Parathyroid adenoma (tissue), 2 donors: Measurements from ENCODE around the gene TESMIN.

Source experiments
- H2AFZ ChIP-seq: fragments of 300-600 bp; sonication (generic); one replicate; pipeline ENCODE4 v1.7.0; 2017; ENCODE audit warnings: antibody characterized with exemption, mild to moderate bottlenecking
- H3K27ac ChIP-seq: fragments of 300-600 bp; sonication (generic); one replicate; pipeline ENCODE4 v1.7.0; 2017
- H3K27me3 ChIP-seq: fragments of 300-600 bp; sonication (generic); one replicate; pipeline ENCODE4 v1.7.0; 2017; ENCODE audit warnings: low read length; ENCODE audit not compliant: control insufficient read depth, insufficient read depth
- H3K36me3 ChIP-seq: fragments of 300-600 bp; sonication (generic); one replicate; pipeline ENCODE4 v1.7.0; 2017; ENCODE audit warnings: low read length; ENCODE audit not compliant: control insufficient read depth, insufficient read depth
- H3K4me1 ChIP-seq: fragments of 300-600 bp; sonication (generic); one replicate; pipeline ENCODE4 v1.7.0; 2017; ENCODE audit warnings: control low read depth
- H3K4me2 ChIP-seq: fragments of 300-600 bp; sonication (generic); one replicate; pipeline ENCODE4 v1.7.0; 2017; ENCODE audit warnings: low read length
- H3K4me3 ChIP-seq: fragments of 300-600 bp; sonication (generic); one replicate; pipeline ENCODE4 v1.7.0; 2017; ENCODE audit warnings: low read depth, low read length
- H3K79me2 ChIP-seq: fragments of 300-600 bp; sonication (generic); one replicate; pipeline ENCODE4 v1.7.0; 2017; ENCODE audit warnings: control low read depth
- H3K9ac ChIP-seq: fragments of 300-600 bp; sonication (generic); one replicate; pipeline ENCODE4 v1.7.0; 2017; ENCODE audit warnings: mild to moderate bottlenecking
- H3K9me3 ChIP-seq: fragments of 300-600 bp; sonication (generic); one replicate; pipeline ENCODE4 v1.7.0; 2017; ENCODE audit warnings: low read length; ENCODE audit not compliant: control insufficient read depth
- TF ChIP-seq, protein P1 (sequence below): fragments of 300-600 bp; sonication (generic); IDR thresholded peaks from one replicate; pipeline ENCODE4 v1.7.0; 2017; ENCODE audit warnings: antibody characterized with exemption, mild to moderate bottlenecking
- donor health status: primary hyperparathyroidism.

The TESMIN gene

DNA sequence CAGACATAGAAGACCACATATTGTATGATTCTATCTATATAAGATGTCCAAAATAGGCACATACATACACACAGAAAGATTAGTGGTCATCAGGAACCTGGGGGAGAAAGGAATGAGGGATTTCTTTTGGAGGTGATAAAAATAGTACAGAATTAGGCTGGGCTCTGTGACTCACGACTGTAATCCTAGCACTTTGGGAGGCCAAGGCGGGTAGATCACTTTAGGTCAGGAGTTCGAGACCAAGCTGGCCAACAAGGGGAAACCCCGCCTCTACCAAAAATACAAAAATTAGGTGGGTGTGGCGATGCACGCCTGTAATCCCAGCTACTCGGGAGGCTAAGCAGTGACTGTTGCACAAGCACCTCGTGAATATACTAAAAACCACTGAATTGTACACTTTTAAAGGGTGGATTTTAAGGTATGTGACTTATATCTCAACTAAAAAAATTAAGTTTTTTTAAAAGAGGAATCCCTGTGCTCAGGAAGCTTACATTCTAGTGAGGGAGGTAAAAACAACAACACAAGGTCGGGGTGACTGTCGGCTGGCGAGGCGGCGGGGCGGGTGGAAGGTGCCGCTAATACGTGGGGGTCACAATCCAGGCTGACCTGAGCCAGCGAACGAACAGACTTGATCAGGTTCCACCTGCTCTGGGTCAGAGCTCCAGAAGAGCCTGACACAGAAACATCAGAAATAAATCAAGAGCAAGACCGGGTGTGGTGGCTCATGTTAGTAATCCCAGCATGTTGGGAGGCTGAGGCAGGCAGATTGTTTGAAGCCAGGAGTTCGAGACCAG lies 25.3 kb upstream of the TESMIN start:
- Histone ChIP-seq H3K79me2 (no peaks in the 10 kb centered on the region), H3K4me1 (no peaks in the 10 kb centered on the region), H3K27me3 (no peaks in the 10 kb centered on the region), H2AFZ (no peak overlapping the region), H3K4me3 (no peak overlapping the region), H3K4me2 (no peak overlapping the region), H3K36me3 (no peaks in the 10 kb centered on the region), H3K9me3 (no peaks in the 10 kb centered on the region), H3K9ac (no peak overlapping the region), H3K27ac (no peak overlapping the region)
- TF ChIP-seq, protein P1, sequence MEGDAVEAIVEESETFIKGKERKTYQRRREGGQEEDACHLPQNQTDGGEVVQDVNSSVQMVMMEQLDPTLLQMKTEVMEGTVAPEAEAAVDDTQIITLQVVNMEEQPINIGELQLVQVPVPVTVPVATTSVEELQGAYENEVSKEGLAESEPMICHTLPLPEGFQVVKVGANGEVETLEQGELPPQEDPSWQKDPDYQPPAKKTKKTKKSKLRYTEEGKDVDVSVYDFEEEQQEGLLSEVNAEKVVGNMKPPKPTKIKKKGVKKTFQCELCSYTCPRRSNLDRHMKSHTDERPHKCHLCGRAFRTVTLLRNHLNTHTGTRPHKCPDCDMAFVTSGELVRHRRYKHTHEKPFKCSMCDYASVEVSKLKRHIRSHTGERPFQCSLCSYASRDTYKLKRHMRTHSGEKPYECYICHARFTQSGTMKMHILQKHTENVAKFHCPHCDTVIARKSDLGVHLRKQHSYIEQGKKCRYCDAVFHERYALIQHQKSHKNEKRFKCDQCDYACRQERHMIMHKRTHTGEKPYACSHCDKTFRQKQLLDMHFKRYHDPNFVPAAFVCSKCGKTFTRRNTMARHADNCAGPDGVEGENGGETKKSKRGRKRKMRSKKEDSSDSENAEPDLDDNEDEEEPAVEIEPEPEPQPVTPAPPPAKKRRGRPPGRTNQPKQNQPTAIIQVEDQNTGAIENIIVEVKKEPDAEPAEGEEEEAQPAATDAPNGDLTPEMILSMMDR, result no peak

- TF ChIP-seq, protein P1, result no peak
- no peak overlapping the region for H3K4me2 ChIP-seq
- no peak overlapping the region for H3K4me3 ChIP-seq
- H3K27ac ChIP-seq, result no peak overlapping the region
- no peak overlapping the region for H3K9ac ChIP-seq
- no peaks in the 10 kb centered on the region for H3K9me3 ChIP-seq
- no peaks in the 10 kb centered on the region for H3K27me3 ChIP-seq
- no peak overlapping the region for H2AFZ ChIP-seq
- H3K4me1 ChIP-seq, result no peaks in the 10 kb centered on the region
- no peaks in the 10 kb centered on the region for H3K79me2 ChIP-seq
- H3K36me3 ChIP-seq, result no peaks in the 10 kb centered on the region
Observed at GRCh38 chr11:68775951-68776388, 24.6 kb upstream of the TESMIN start.

GRCh38 chr11:68774194-68774585 lies 22.9 kb upstream of the TESMIN start:
- no peaks in the 10 kb centered on the region for H3K79me2 ChIP-seq
- no peaks in the 10 kb centered on the region for H3K4me1 ChIP-seq
- H2AFZ ChIP-seq, result no peak overlapping the region
- no peak overlapping the region for H3K4me2 ChIP-seq
- no peaks in the 10 kb centered on the region for H3K9me3 ChIP-seq
- no peak overlapping the region for H3K27ac ChIP-seq
- TF ChIP-seq, protein P1, result no peak
- no peaks in the 10 kb centered on the region for H3K27me3 ChIP-seq
- no peak overlapping the region for H3K4me3 ChIP-seq
- no peaks in the 10 kb centered on the region for H3K36me3 ChIP-seq
- H3K9ac ChIP-seq, result no peak overlapping the region

DNA sequence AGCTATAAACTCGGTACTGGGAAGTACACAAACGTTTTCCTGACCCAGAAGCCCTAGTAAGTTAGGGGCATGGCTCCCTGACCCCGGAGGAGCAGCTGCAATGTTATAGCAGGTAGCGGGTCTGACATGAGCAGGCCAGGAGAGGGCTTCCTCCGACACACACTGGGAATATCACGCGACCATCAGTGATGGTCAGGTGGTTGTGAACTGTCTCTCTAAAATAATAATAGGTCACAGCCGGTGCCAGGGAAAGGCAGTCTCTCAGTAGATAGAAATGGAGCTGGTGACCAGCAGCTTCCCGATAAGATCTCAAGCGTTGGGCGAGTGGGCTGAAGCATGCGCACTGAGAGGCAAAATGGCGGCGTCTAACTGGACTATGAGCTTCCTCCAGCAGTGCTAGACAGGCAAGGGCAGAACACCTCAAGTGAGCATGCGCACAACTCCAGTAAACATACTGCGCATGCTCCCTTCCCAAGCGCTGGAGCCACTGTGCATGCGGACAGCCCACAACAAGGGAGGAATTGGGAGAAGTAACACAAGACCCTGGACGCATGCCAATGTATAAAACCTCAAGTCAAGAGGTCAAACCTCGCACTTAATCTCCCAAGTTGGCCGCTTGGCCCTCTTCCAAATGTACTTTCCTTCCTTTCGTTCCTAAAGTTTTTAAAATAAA lies 22.3 kb upstream of the TESMIN start:
- Histone ChIP-seq H3K9ac (no peak overlapping the region), H2AFZ (no peak overlapping the region), H3K36me3 (no peaks in the 10 kb centered on the region), H3K27ac (no peak overlapping the region), H3K4me3 (no peak overlapping the region), H3K9me3 (no peaks in the 10 kb centered on the region), H3K4me1 (no peaks in the 10 kb centered on the region), H3K4me2 (no peak overlapping the region), H3K27me3 (no peaks in the 10 kb centered on the region), H3K79me2 (no peaks in the 10 kb centered on the region)
- TF ChIP-seq, protein P1, result no peak
